HEK293 (cell line): ENCODE data around the gene DIABLO.

Experiments
- CTCF ChIA-PET: fragments of 350-600 bp; formaldehyde crosslinking; extraction: SDS; loops from one replicate; lab custom pipeline; 2021; ENCODE audit warnings: antibody characterized with exemption; lab: Yijun Ruan, JAX
- POLR2A ChIA-PET: fragments of 300-600 bp; formaldehyde crosslinking; extraction: SDS; loops from one replicate; lab custom pipeline; 2020; ENCODE audit warnings: antibody characterized with exemption, inconsistent platforms; lab: Yijun Ruan, JAX
- H3K27ac ChIP-seq: fragments of 200-500 bp; sonication (Bioruptor generic); 2 replicates; pipeline ENCODE4 v1.5.1; 2014; ENCODE audit warnings: low read depth, low read length, control low read depth, inconsistent platforms; ENCODE audit errors: extremely low read depth
- H3K36me3 ChIP-seq, 2 experiments: fragments of 200-500 bp in 1 of 2; sonication (Bioruptor generic) in 1 of 2; 1 replicate in 1 of 2; 2 replicates in 1 of 2; pipeline ENCODE4 v1.5.1; 2014 to 2017; ENCODE audit warnings: inconsistent platforms in 2 of 2, low read length in 2 of 2; ENCODE audit not compliant: control insufficient read depth in 2 of 2, insufficient read depth in 1 of 2
- H3K4me1 ChIP-seq: fragments of 200-500 bp; sonication (Bioruptor generic); 2 replicates; pipeline ENCODE4 v1.5.1; 2014; ENCODE audit warnings: mild to moderate bottlenecking, low read length, inconsistent platforms; ENCODE audit not compliant: control insufficient read depth, insufficient read depth
- H3K4me3 ChIP-seq: 2 replicates; pipeline ENCODE4 v1.5.1; 2011; ENCODE audit warnings: low read depth, mild to moderate bottlenecking, control low read depth, low read length, moderate library complexity
- H3K9me3 ChIP-seq: fragments of 200-500 bp; sonication (Bioruptor generic); 2 replicates; pipeline ENCODE4 v1.5.1; 2014; ENCODE audit warnings: low read depth, low read length, inconsistent platforms; ENCODE audit not compliant: control insufficient read depth, insufficient read depth
- EGR2 ChIP-seq: fragments of 450-650 bp; formaldehyde crosslinking; IDR thresholded peaks from 2 replicates; pipeline ENCODE4 v1.5.1; 2016; ENCODE audit warnings: low read depth, missing biosample characterization, missing genetic modification characterization
- MEIS1 ChIP-seq: sonication (generic); formaldehyde crosslinking; IDR thresholded peaks from 2 replicates; pipeline ENCODE4 v1.8.1; 2022; ENCODE audit warnings: missing genetic modification reagents, mild to moderate bottlenecking, borderline replicate concordance
- SCRT2 ChIP-seq: fragments of 450-650 bp; formaldehyde crosslinking; IDR thresholded peaks from 2 replicates; pipeline ENCODE4 v1.5.1; 2016; ENCODE audit warnings: missing biosample characterization, missing genetic modification characterization
- ZBTB20 ChIP-seq: fragments of 450-650 bp; formaldehyde crosslinking; IDR thresholded peaks from 2 replicates; pipeline ENCODE4 v1.5.1; 2016; ENCODE audit warnings: missing biosample characterization, missing genetic modification characterization
- ZFP41 ChIP-seq: fragments of 450-650 bp; formaldehyde crosslinking; IDR thresholded peaks from 2 replicates; pipeline ENCODE4 v1.5.1; 2016; ENCODE audit warnings: missing biosample characterization, missing genetic modification characterization, borderline replicate concordance
- ZNF174 ChIP-seq: fragments of 450-650 bp; formaldehyde crosslinking; IDR thresholded peaks from 2 replicates; pipeline ENCODE4 v1.5.0; 2017; ENCODE audit warnings: missing biosample characterization, mild to moderate bottlenecking, missing genetic modification characterization
- ZNF2 ChIP-seq: fragments of 450-650 bp; formaldehyde crosslinking; IDR thresholded peaks from 2 replicates; pipeline ENCODE4 v1.5.1; 2016; ENCODE audit warnings: missing biosample characterization, missing genetic modification characterization
- ZNF202 ChIP-seq: fragments of 450-650 bp; formaldehyde crosslinking; IDR thresholded peaks from 2 replicates; pipeline ENCODE4 v1.5.1; 2016; ENCODE audit warnings: missing biosample characterization, missing genetic modification characterization, borderline replicate concordance
- ZNF214 ChIP-seq: fragments of 450-650 bp; formaldehyde crosslinking; IDR thresholded peaks from 2 replicates; pipeline ENCODE4 v1.5.1; 2017; ENCODE audit warnings: missing biosample characterization, mild to moderate bottlenecking, missing genetic modification characterization, borderline replicate concordance
- ZNF292 ChIP-seq: fragments of 450-650 bp; formaldehyde crosslinking; IDR thresholded peaks from 2 replicates; pipeline ENCODE4 v1.5.1; 2016; ENCODE audit warnings: low read depth, missing biosample characterization, missing genetic modification characterization, borderline replicate concordance
- ZNF404 ChIP-seq: fragments of 450-650 bp; formaldehyde crosslinking; IDR thresholded peaks from 2 replicates; pipeline ENCODE4 v1.5.1; 2017; ENCODE audit warnings: missing biosample characterization, missing genetic modification characterization
- ZNF529 ChIP-seq: fragments of 450-650 bp; formaldehyde crosslinking; IDR thresholded peaks from 2 replicates; pipeline ENCODE4 v1.5.1; 2017; ENCODE audit warnings: missing genetic modification characterization, missing biosample characterization; ENCODE audit not compliant: insufficient replicate concordance
- ZNF623 ChIP-seq: fragments of 450-650 bp; formaldehyde crosslinking; IDR thresholded peaks from 2 replicates; pipeline ENCODE4 v1.5.1; 2016; ENCODE audit warnings: missing biosample characterization, missing genetic modification characterization
- ZNF768 ChIP-seq: fragments of 450-650 bp; formaldehyde crosslinking; IDR thresholded peaks from 2 replicates; pipeline ENCODE4 v1.5.1; 2018; ENCODE audit warnings: missing biosample characterization, mild to moderate bottlenecking, missing genetic modification characterization
- TF ChIP-seq, protein P1 (sequence below): fragments of 450-650 bp; formaldehyde crosslinking; IDR thresholded peaks from 2 replicates; pipeline ENCODE4 v1.5.1; 2016; ENCODE audit warnings: missing biosample characterization, missing genetic modification characterization
- TF ChIP-seq, protein P2 (sequence below): fragments of 450-650 bp; formaldehyde crosslinking; IDR thresholded peaks from 2 replicates; pipeline ENCODE4 v1.5.1; 2016; ENCODE audit warnings: missing biosample characterization, missing genetic modification characterization, borderline replicate concordance
- TF ChIP-seq, protein P3 (sequence below): IDR thresholded peaks from 2 replicates; pipeline ENCODE4 v1.6.1; 2011; ENCODE audit warnings: mild to moderate bottlenecking, low read depth, low read length, borderline replicate concordance

The DIABLO gene

DNA sequence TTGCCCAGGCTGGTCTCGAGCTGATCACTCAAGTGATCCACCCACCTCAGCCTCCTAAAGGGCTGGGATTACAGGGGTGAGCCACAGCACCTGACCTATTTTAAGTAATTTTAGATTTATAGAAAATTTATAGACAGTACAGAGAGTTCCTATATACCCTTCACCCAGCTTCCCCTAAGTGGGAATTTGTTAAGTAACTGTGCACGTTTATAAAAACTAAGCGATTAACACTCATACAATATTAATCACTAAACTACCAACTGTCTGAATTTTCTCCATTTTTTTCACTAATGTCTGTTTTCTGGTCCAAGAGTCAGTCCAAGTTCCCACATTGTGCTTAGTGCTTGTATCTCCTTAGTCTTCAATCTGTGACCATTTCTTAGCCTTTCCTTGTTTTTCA, 57.4 kb downstream of the DIABLO start:
- TF ChIP-seq ZNF529 (tag by site-specific recombination) (peak; percentile 96), ZNF174 (no peak), ZNF404 (no peak)
- TF ChIP-seq, protein P1, sequence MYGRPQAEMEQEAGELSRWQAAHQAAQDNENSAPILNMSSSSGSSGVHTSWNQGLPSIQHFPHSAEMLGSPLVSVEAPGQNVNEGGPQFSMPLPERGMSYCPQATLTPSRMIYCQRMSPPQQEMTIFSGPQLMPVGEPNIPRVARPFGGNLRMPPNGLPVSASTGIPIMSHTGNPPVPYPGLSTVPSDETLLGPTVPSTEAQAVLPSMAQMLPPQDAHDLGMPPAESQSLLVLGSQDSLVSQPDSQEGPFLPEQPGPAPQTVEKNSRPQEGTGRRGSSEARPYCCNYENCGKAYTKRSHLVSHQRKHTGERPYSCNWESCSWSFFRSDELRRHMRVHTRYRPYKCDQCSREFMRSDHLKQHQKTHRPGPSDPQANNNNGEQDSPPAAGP (tag by site-specific recombination): no peak
- H3K4me3 ChIP-seq: no peak overlapping the region
- H3K9me3 ChIP-seq: no peaks in the 10 kb centered on the region
- H3K36me3 ChIP-seq: no peaks in the 10 kb centered on the region
- H3K4me1 ChIP-seq: no peaks in the 10 kb centered on the region
- POLR2A ChIA-PET: no interaction called here
- no peak overlapping the region for H3K27ac ChIP-seq
- CTCF ChIA-PET: interaction anchor here (0.9 kb wide), 1 partner anchor 22 kb away, joined by 3 read pairs; no protein-coding TSS in a partner anchor

DNA sequence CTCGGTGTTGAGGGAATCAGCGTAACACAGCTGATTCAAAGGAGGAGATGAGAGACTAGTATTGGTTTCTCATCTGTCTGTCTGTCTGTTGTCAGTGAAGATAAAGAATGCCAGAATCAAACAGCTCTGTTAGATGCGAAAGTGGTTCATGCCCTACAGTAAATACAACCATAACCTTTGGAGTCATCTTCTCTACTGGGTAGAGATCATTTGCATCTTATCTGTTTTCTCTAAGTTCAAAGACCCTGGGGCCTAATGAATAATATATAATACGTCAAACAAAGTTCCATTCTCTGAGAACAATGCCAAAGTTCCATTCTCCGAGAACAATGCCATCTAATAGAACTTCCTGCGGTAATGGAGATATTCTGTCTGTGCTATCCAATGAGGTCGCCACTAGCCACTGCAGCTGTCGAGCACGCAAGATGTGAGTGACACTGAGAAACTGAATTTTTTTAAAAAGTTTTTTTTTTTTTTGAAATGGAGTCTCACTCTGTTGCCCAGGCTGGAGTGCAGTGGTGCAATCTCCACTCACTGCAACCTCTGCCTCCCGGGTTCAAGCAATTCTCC, 58.4 kb downstream of the DIABLO start:
- Histone ChIP-seq H3K4me1 (no peaks in the 10 kb centered on the region), H3K4me3 (no peak overlapping the region), H3K27ac (no peak overlapping the region), H3K36me3 (no peaks in the 10 kb centered on the region), H3K9me3 (no peaks in the 10 kb centered on the region)
- ChIA-PET CTCF (interaction anchor here (0.9 to 1.2 kb wide), 4 partner anchors 22 to 113 kb away, joined by 3 read pairs; no protein-coding TSS in a partner anchor), POLR2A (no interaction called here)
- TF ChIP-seq ZFP41 (tag by site-specific recombination): no peak
- no peak for TF ChIP-seq MEIS1 (CRISPR knock-in tag)
- no peak for TF ChIP-seq EGR2
- no peak for TF ChIP-seq ZNF768 (tag by site-specific recombination)
- TF ChIP-seq ZNF214: no peak
- TF ChIP-seq ZNF623 (tag by site-specific recombination): no peak
- TF ChIP-seq, protein P2, sequence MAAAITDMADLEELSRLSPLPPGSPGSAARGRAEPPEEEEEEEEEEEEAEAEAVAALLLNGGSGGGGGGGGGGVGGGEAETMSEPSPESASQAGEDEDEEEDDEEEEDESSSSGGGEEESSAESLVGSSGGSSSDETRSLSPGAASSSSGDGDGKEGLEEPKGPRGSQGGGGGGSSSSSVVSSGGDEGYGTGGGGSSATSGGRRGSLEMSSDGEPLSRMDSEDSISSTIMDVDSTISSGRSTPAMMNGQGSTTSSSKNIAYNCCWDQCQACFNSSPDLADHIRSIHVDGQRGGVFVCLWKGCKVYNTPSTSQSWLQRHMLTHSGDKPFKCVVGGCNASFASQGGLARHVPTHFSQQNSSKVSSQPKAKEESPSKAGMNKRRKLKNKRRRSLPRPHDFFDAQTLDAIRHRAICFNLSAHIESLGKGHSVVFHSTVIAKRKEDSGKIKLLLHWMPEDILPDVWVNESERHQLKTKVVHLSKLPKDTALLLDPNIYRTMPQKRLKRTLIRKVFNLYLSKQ: no peak
- TF ChIP-seq, protein P3, sequence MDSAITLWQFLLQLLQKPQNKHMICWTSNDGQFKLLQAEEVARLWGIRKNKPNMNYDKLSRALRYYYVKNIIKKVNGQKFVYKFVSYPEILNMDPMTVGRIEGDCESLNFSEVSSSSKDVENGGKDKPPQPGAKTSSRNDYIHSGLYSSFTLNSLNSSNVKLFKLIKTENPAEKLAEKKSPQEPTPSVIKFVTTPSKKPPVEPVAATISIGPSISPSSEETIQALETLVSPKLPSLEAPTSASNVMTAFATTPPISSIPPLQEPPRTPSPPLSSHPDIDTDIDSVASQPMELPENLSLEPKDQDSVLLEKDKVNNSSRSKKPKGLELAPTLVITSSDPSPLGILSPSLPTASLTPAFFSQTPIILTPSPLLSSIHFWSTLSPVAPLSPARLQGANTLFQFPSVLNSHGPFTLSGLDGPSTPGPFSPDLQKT: no peak
- no peak for TF ChIP-seq ZNF2 (tag by site-specific recombination)
- no peak for TF ChIP-seq ZNF202 (tag by site-specific recombination)

DNA sequence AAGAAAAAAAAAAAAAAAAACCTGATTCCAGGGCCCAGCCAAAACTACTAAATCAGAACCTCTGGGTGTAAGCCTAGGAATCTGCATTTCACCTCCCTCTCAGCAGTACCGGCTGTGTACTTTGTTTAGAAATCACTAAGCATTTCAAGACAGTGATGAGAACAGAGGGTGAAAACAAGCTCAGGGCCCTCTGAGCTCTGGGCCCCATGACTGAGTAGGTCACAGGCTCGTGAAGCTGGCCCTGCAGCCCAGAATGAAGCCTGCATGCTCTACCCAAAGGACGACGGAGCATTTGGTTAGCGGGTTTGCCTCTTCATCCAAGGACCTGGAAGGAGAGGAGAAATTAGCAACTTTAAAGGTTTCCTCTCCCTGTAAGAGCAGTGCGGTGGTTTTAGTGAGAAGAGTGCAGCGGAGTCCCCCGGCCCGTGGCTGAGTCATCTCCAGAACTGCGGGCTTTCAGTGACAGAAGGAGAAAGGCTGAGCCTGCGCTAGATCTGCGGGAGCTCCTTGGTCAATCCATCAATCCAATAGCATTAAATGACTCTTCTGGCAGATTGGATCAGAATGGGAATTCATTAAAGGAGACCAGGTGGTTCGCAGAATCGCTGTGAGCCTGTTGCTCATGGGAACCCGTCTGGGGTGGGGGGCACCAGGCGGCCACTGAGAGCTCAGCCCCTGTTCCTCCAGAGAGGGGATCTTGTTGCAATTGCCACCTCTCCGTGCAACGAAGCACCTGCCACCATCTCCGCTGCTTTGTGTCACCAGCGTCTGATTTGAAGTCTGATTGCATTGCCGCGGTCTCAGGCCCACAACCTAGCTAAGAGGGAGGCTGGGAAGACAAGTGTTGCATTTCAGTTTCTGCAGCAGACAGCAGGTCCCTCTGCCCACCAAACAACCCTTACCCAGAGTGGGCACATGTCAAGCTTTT, 59.2 kb downstream of the DIABLO start:
- H3K36me3 ChIP-seq: no peaks in the 10 kb centered on the region
- H3K4me3 ChIP-seq: no peak overlapping the region
- H3K27ac ChIP-seq: no peak overlapping the region
- POLR2A ChIA-PET: no interaction called here
- TF ChIP-seq ZNF292 (tag by site-specific recombination): no peak
- TF ChIP-seq SCRT2: 0 out of 2 replicates have a peak, but pooled peaks have one; percentile 20
- TF ChIP-seq ZBTB20 (tag by site-specific recombination): peak; percentile 46; the same call in 1 of the 2 replicates
- TF ChIP-seq, all 188 proteins: peak for 2
- CTCF ChIA-PET: interaction anchor here (0.6 to 1.2 kb wide), 5 partner anchors 18 to 112 kb away, joined by 3 read pairs; no protein-coding TSS in a partner anchor
- Histone ChIP-seq H3K4me1 (no peaks in the 10 kb centered on the region), H3K9me3 (no peaks in the 10 kb centered on the region)
